Measurements from ENCODE around the gene ZDHHC8. TPM values are rescaled to one million over a fixed set of nuclear protein-coding genes. Genes with fewer than 3 reads are reported as not detected.
"Not testable (repeated sequence)": the region's sequence is repeated elsewhere in the genome, so short reads cannot be mapped to it uniquely, and the experiment has no call there.

Gene ZDHHC8
- total and polyA plus RNA-seq, 8 donors, result 20.0 to 51.8 (median 27.8) TPM

DNA sequence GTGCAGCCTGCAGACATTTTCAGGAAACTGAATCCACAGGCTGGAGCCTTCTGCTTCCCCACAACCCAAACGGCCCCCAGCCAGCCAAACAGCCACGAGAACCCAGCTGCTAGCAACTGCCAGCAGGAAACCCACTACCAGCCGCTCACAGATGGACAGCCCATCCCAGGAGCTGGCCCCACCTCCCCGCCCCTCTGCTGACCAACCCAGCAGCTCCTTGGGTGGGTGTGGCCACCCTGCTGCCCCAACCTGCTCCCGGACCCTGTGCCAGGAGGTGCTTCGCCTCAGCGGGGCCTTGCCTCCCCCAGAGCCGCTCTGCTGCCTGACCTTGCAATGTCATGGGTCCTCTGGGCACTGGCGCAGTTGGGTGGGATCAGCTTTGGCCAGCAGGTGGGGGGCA lies 27.5 kb downstream of the ZDHHC8 start:
- no peak for ATAC-seq
- no peak for FAIRE-seq
- no peaks in the 10 kb centered on the region for H3K27me3 ChIP-seq
- H3K36me3 ChIP-seq, result no peaks in the 10 kb centered on the region
- intact Hi-C loops (cut with DNase I), result loop anchor here in 2 of 3 donors (5.0 to 10.0 kb wide), 3 partner anchors 76 to 126 kb away; no protein-coding TSS in a partner anchor
- H3K9me3 ChIP-seq, result no peaks in the 10 kb centered on the region
- H3K4me1 ChIP-seq, result no peaks in the 10 kb centered on the region
- H3K4me3 ChIP-seq, result no peak overlapping the region
- DNase-seq, result no peak
- H3K27ac ChIP-seq, result no peak overlapping the region
- TF ChIP-seq CTCF (IDR thresholded peaks at IDR 0.05), result no peak
- WGBS, 2 donors, result 60 to 71% methylated on average over 8 to 9 of the region's 9 CpGs

DNA sequence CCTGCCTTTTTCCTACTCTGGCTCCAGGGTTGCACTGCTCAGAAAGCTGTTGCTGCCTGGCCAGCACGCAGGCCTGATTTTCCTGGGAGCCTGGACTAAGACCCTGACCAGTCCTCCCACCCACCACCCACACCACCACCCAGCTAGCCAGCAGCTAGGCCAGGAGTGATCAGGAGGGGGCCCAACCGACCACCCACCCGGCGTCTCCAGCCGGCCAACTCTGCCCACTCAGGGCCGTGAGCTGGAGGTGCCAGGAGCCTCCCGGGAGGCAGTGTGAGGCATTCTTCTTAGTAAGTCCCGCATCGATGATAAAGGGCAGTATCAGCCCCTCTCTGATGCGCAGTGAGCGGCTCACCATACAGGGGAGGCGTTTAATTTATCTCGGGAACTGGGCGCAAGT lies 27.9 kb downstream of the ZDHHC8 start:
- not testable (repeated sequence) for H3K27ac ChIP-seq, ATAC-seq, H3K4me1 ChIP-seq, FAIRE-seq, DNase-seq, H3K9me3 ChIP-seq, H3K4me3 ChIP-seq, H3K27me3 ChIP-seq, H3K36me3 ChIP-seq
- intact Hi-C loops (cut with DNase I), result loop anchor here in 2 of 3 donors (5.0 to 10.0 kb wide), 3 partner anchors 75 to 125 kb away; no protein-coding TSS in a partner anchor
- WGBS, 2 donors, result 74 to 87% methylated on average over 9 to 12 of the region's 14 CpGs

GRCh38 chr22:20160041-20160440 lies 28.4 kb downstream of the ZDHHC8 start:
- 73 to 85% methylated on average over 10 of the region's 10 CpGs for WGBS, 2 donors
- Histone ChIP-seq H3K4me1 (no peaks in the 10 kb centered on the region), H3K36me3 (no peaks in the 10 kb centered on the region), H3K27ac (no peak overlapping the region), H3K27me3 (no peaks in the 10 kb centered on the region), H3K9me3 (no peaks in the 10 kb centered on the region), H3K4me3 (no peak overlapping the region)
- ATAC-seq, result no peak
- TF ChIP-seq CTCF (IDR thresholded peaks at IDR 0.05), result no peak
- FAIRE-seq, result no peak
- DNase-seq, result no peak
- intact Hi-C loops (cut with DNase I), result no loop called here

GRCh38 chr22:20164863-20165262 lies 33.3 kb downstream of the ZDHHC8 start:
- FAIRE-seq (no peak), DNase-seq (no peak), ATAC-seq (no peak)
- intact Hi-C loops (cut with DNase I), result no loop called here
- TF ChIP-seq CTCF (IDR thresholded peaks at IDR 0.05), result no peak
- H3K4me1 ChIP-seq, result no peaks in the 10 kb centered on the region
- no peaks in the 10 kb centered on the region for H3K27me3 ChIP-seq
- WGBS, 2 donors, result 57 to 60% methylated on average over 11 of the region's 11 CpGs
- H3K9me3 ChIP-seq, result no peaks in the 10 kb centered on the region
- no peak overlapping the region for H3K4me3 ChIP-seq
- H3K27ac ChIP-seq, result no peak overlapping the region
- H3K36me3 ChIP-seq, result no peaks in the 10 kb centered on the region

GRCh38 chr22:20165421-20165820 lies 33.8 kb downstream of the ZDHHC8 start:
- no peak for FAIRE-seq
- H3K36me3 ChIP-seq, result no peaks in the 10 kb centered on the region
- H3K4me3 ChIP-seq, result no peak overlapping the region
- no peaks in the 10 kb centered on the region for H3K27me3 ChIP-seq
- ATAC-seq, result no peak
- intact Hi-C loops (cut with DNase I), result no loop called here
- no peaks in the 10 kb centered on the region for H3K4me1 ChIP-seq
- H3K27ac ChIP-seq, result no peak overlapping the region
- no peak for DNase-seq
- no peak for TF ChIP-seq CTCF (IDR thresholded peaks at IDR 0.05)
- WGBS, 2 donors, result 84 to 91% methylated on average over 11 to 12 of the region's 12 CpGs
- H3K9me3 ChIP-seq, result no peaks in the 10 kb centered on the region

Data from pancreas (tissue), 10 donors.